GM19351 (cell line): ENCODE data around the gene ATP6V0D1.
"Not testable (repeated sequence)": the region's sequence is repeated elsewhere in the genome, so short reads cannot be mapped to it uniquely, and the experiment has no call there.

ENCODE experiments used
- ATAC-seq: cut with Tn5 transposase; IDR thresholded peaks from one replicate; pipeline ENCODE4 v1.9.1; 2021; ENCODE audit warnings: mild to moderate bottlenecking, moderate library complexity; ENCODE audit not compliant: unreplicated experiment

ATP6V0D1 gene

DNA sequence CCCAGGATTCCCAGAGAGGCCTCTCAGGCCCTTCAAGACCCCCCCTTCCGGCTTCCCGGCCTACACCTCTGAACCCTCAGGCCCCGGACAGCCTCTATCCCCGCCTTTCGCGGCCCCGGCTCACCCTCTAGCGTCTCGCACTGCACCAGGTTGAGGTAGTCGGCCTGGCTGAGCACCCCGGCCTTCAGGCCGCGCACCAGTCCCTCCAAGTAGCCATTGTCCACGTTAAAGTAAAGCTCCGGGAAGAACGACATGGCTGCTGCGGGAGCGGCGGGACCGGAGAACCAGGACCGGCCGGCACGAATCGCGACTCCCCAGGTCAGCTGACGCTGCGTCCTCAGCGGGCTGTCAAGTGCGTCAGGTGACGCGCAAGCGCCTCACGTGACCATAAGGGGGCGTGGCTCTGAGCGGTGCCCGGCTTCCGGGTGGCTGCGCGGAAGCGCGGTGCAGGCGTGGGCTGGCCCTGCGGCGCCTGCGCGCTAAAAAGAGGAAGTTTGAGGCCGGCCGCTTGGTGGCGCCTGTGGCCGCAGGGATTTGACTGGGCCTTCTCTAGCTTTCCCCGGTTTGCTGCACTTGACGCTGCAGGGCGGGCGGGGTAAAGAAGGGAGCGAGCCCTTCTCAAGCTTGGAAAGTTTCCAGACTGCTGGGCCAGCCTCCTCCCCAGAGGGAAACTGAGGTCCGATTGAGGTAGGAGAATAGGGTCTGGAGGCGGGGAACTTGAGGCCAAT is at the start of gene ATP6V0D1:
Gene ATP6V0D1 (minus strand): TSS at position 325 of the 728 bp plus-strand sequence. CDS start 71 bp downstream, at position 254.
- peak; percentile 92 for ATAC-seq

DNA sequence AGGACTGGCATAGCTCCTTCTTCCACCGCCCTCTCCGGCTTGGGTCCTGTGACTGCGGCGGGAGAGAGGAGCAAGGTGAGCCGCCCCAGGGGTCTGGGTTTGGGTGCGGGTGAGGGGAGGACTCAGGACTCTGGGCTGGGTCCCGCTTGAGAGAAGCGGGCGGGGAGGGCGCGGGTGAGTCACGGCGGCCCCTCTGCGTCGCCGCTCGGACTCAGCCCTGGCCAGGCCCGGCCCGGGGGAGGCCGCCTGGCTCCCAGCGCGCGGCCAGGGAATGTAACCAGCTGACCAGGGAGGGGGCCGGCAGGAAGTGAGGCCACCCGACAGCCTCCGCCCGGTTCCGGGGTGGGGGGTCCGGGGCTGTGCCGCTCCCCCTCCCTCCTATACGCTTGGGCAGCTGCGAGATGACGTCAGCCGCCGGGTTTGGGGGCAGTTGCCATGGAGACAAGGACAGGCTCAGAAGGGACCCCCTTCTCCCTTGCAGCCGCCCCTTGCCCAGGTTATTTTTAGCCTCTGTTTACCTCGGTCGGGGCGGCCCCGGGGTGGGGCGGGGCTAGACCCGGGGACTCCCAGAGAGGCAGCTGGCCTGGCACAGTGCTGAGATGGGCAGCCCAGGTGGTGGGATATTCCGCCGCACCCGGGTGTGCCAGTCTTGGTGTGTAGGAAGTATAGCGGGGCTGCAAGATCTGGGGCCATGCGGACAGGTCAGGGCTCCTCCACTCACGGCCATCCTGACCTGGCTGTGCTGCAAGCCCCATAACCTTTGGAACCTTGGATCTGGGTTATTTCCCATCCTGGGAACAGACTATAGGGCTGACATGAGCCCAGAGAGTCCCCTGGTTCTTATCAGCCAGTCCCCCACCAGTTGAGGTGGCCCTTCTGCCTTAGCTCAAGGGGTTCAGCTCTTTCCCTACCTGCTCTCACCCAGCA is 49.3 kb upstream of the ATP6V0D1 start:
- no peak for ATAC-seq

DNA sequence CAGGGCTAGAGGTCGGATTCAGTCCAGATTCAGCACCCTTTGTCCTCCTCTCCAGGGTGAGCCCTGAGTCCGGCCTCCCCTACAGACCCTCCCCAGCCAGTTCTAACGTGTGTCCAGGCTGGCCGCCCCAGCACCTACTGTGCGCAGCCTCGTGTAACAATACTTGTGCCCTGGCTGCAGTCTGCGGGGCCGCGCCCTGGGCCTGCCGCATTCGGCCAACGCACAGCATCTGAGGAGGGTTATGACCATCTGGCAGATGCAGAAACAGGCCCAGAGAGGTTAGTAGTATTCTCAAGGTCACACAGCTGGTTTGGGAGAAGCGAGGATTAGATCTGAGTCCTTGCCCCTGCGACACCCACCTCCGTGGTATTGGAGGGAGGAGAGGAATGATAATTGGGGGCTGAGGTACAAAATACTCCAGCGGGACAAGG is 48.6 kb upstream of the ATP6V0D1 start:
- ATAC-seq: no peak

- ATAC-seq: peak; percentile 39
Observed at GRCh38 chr16:67528870-67529581, 48.1 kb upstream of the ATP6V0D1 start.

GRCh38 chr16:67528222-67528869 is 47.4 kb upstream of the ATP6V0D1 start, which contains the start of gene RIPOR1:
Gene RIPOR1 (plus strand): TSS chr16:67528829. CDS start chr16:67538447, 9,618 bp downstream.
- peak; percentile 34 for ATAC-seq

DNA sequence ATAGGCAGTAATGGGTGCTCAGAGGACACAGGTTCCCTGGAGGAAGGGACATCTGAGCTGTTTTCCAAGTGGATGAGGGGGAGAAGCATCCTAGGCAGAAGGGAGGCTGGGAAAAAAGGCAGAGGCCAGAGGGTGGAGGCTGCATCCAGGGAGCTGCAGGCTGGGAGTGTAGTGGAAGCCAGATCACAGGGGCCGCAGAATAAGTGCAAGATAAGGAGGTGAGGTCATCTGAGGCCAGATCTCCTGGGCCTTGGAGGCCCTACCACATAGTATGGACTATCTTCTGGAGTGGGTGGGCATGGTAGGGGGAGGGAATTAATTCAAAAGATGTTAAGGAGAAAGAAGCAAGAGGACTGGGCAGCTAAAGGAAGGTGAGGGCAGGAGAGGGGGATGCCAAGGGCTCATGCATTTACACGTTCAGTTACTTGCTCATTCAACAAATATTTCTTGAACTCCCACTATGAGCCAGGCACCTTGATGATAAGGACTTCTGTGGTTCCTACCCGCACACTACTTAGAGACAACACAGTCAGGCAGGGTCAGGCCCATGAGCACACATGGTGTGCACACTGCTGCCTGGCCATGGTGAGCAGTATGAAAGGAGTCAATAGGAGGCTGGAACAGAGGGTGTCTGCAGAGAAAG is 45.3 kb upstream of the ATP6V0D1 start:
- no peak for ATAC-seq

DNA sequence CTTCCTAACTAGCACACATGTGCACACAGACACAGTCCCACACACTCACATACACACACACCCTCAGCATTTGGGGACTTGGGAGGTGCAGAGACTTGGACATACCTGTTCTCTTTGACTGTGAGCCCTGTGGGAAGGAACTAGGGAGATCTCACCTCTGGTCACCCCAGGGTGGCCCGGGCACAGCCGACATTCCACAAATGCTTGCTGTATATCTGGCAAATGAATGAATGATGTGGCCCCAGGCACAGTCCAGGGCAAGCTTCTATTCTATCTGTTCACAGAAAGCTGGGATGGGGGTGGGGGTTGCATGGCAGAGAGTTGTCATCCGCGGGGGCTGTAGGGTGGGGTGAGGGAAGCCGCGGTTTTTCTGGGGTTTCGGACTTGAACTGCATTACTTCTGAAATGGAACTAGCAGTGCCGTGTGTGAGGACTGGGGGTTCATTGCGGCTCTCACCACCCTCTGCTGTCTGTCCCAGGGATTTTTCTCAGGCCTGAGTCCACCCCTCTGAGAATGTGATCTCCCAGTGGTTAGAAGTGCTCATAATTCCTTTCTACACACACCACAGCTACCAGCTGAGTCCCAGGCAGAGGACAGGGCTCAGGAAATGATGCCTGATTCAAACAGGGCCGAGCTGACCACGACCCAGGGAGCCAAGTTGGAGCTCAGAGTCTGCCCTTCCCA is 44.4 kb upstream of the ATP6V0D1 start:
- ATAC-seq: no peak

DNA sequence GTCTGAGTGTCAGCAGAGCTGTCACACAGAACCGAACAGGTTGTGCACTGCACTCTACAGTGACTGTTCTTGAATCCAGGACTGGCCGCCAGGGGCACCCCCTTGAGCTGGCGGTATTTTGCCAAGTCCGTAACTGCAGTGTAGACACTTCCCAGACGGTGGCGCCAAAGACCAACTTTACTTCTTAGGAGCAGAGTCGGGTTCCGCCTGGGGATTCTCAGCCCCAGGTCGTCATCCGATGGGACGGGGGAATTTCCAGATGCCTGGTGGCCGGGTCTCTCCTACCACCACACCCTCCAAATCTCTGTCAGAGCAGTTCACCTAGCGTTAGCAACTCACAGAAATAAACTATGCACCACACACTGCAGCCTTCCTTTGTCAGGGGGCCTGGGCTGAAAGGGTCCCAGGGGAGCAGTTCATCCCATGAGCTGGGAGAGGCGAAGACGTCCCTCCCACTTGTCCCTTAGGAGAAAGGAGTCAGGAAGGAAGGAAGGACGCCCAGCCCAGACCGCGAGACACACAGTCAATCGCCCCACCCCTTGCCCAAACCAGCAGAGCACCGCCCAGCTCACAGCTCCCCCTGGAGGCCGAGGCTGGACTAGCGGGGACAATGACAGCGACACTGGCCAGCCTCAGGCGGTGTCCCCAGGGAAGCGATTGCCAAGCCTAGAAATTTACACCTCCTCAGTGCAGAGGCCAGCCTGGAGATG is 40.3 kb upstream of the ATP6V0D1 start:
- ATAC-seq: peak; percentile 73

DNA sequence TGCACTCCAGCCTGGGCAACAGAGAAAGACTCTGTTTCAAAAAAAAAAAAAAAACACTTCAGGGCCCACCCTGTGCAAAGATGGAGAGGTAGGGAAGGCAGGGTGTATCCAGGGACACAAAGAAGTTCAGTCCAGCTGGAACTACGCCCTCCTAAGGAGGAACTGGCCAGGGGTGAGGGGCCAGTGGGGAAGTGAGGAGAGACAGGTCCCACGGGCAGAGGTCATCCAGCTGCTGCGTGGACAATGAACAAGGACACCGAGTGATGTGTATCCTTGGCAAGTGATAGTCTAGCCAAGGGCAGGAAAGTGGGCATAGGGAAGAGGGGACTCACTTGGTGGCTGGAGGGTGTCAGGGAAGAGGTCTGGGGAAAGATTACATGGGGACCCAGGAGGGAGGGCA is 38.3 kb upstream of the ATP6V0D1 start:
- no peak for ATAC-seq

DNA sequence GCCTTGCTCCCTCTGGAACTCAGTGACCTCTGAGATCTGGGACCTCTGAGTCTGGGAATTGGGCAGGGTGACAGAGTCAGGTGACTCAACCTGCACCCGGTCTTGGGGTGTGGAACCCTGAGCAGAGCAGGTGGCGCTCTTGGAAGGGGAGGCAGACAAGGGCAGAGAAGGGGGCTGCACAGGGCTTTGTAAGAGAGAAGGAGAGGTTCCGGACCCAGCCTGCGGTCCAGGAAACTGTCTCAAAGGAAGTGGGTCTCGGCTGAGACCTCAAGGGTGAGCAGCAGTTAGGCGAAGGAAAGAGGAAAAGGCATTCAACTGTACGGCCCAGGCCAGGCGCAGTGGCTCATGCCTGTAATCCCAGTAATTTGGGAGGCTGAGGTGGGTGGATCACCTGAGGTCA is 37.7 kb upstream of the ATP6V0D1 start:
- ATAC-seq: no peak

GRCh38 chr16:67517661-67518423 is 36.9 kb upstream of the ATP6V0D1 start:
- no peak for ATAC-seq

GRCh38 chr16:67517155-67517445 is 36.1 kb upstream of the ATP6V0D1 start:
- no peak for ATAC-seq

DNA sequence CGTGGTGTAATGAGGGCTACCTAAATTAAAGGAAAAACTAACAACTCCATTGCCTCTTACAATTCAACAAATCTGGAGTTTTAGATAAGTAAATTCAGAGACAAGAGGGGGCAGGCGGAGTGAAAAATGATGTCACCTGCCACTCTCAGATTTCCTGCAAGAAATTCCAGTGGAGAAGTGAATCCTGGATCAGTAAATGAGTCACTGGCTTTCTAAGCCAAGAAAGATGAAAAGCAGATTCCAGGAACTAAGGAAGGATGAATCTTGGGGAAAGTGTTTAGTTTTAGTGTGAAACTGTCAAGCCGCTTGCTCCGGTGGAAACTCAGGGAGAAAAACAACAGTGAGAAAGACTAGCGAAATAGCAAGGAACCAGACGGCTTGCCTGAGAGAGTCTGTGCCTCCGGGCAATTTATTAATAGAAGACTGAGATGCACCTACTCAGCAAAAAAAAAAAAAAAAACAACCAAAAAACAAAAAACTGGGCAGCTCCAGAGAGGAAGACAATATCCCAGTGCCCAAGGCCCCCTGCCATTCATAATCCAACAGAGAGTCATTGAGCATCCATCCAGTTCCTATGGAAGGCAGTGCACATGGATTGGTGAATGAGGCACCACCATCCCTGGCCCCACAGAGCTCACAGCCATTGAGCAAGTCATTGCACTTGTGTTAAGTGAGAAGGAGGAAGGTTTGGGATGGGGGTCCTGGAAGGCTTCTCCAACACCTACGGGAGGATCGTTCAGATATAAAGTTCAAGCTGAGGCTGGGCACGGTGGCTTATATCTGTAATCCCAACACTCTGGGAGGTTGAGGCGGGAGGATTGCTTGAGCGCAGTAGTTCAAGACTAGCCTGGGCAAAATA is 35.6 kb upstream of the ATP6V0D1 start:
- no peak for ATAC-seq

GRCh38 chr16:67514382-67514828 is 33.4 kb upstream of the ATP6V0D1 start:
- peak; percentile 37 for ATAC-seq

DNA sequence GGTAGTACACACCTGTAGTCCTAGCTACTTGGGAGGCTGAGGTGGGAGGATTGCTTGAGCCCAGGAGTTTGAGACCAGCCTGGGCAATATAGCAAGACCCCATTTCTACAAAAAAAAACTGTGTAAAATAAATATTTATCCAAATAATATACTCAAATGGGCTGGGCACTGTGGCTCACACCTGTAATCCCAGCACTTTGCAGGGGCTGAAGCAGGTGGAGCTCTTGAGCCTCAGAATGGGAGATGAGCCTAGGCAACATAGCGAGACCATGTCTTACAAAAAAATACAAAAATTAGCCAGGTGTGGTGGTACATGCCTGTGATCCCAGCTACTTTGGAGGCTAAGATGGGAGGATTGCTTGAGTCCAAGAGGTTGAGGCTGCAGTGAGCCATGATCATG is 32.9 kb upstream of the ATP6V0D1 start:
- ATAC-seq: not testable (repeated sequence)

DNA sequence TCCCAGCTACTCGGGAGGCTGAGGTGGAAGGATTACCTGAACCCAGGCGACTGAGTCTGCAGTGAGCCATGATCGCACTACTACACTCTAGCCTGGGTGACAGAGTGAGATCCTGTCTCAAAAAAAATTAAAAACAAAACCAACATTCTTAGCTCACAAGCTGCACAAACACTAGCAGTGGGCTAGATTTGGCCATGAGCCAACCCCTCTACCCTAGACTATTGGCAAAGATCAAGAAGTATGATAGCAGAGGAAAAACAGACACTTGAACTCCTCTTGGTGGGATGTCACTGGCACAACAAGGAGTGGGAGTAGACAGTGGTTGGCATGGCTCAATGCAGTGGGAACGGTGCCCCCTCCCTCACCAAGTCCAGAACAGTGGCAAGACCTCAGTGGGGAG is 28.1 kb upstream of the ATP6V0D1 start:
- ATAC-seq: no peak

DNA sequence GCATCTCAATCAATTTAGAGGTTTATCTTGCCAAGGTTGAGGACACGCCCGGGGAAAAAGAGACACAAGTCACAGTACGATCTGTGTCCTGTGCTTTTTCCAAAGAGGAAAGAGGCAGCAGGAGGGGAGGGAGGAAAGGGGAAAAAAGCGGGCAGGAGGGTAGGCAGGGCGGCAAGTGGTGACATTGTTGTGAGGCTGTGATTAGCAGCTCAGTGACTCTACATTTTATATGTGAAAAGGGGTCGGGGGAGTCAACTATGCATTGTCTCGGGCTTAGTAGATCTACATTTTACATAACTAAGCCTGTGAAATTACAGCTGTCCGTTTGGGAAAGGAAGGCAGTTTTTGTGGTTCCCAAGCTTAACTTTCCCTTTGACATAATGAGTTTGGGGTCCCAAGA is 25.5 kb upstream of the ATP6V0D1 start:
- no peak for ATAC-seq
